Muscle layer of duodenum (tissue), 2 donors: ENCODE data around the gene HDAC4.

ENCODE experiments used
- H3K27ac ChIP-seq: one replicate; pipeline ENCODE4 v1.7.0; 2013; ENCODE audit warnings: mild to moderate bottlenecking, low read length
- H3K27me3 ChIP-seq: one replicate; pipeline ENCODE4 v1.7.0; 2013; ENCODE audit warnings: low read depth, mild to moderate bottlenecking, control low read depth, low read length
- H3K36me3 ChIP-seq, 2 donors: one replicate each; pipeline ENCODE4 v1.7.0; 2013; ENCODE audit warnings: low read length in 2 of 2, control low read depth in 1 of 2, mild to moderate bottlenecking in 1 of 2; ENCODE audit not compliant: insufficient read depth in 2 of 2, control insufficient read depth in 1 of 2
- H3K4me1 ChIP-seq, 2 donors: one replicate each; pipeline ENCODE4 v1.7.0; 2013; ENCODE audit warnings: low read length in 2 of 2, mild to moderate bottlenecking in 2 of 2, control low read depth in 1 of 2, moderate library complexity in 1 of 2; ENCODE audit not compliant: insufficient read depth in 2 of 2, control insufficient read depth in 1 of 2
- H3K4me3 ChIP-seq, 2 donors: one replicate each; pipeline ENCODE4 v1.7.0; 2013; ENCODE audit warnings: low read length in 2 of 2, low read depth in 1 of 2, mild to moderate bottlenecking in 1 of 2
- H3K9me3 ChIP-seq, 2 donors: one replicate each; pipeline ENCODE4 v1.7.0; 2013; ENCODE audit warnings: low read length in 2 of 2, control low read depth in 1 of 2, mild to moderate bottlenecking in 1 of 2; ENCODE audit not compliant: control insufficient read depth in 1 of 2
- donor health status: healthy.

HDAC4 gene

DNA sequence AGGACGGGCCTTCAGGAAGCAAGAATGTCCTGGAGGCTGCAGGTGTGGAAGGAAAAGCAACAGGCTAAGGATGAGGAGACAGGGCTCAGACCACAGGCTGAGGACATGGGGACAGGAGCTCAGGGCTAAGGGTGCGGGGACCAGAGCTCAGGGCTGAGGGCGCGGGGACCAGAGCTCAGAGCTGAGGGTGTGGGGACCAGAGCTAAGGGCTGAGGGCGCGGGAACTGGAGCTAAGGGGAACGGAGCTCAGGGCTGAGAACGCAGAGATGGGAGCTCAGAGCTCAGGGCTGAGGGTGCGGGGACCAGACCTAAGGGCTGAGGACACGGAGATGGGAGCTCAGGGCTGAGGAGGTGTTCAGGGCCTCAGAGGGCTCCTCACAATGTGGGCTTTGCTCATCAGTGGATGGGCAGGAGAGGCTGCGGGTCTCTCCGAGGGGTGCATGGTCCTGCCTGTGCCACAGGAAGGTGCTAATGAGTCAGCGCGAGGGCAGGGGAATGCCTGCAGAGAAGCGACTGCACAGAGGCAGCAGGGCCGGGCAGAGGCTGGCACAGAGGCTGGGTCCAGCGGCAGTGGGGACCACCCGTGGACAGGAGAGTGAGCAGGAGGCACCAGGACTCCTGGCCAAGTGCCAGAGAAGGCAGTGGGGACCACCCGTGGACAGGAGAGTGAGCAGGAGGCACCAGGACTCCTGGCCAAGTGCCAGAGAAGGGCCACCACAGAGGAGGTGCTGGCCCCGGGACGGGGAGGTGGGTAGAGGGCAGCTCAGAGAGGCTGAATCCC lies 281.3 kb downstream of the HDAC4 start:
- Histone ChIP-seq H3K36me3 (peaks cover 0 to 11% of the 10 kb centered on the region in 2 donors), H3K9me3 (no peaks in the 10 kb centered on the region), H3K4me1 (peaks cover 0 to 24% of the 10 kb centered on the region in 2 donors), H3K27me3 (no peaks in the 10 kb centered on the region), H3K4me3 (no peak overlapping the region), H3K27ac (no peak overlapping the region)

DNA sequence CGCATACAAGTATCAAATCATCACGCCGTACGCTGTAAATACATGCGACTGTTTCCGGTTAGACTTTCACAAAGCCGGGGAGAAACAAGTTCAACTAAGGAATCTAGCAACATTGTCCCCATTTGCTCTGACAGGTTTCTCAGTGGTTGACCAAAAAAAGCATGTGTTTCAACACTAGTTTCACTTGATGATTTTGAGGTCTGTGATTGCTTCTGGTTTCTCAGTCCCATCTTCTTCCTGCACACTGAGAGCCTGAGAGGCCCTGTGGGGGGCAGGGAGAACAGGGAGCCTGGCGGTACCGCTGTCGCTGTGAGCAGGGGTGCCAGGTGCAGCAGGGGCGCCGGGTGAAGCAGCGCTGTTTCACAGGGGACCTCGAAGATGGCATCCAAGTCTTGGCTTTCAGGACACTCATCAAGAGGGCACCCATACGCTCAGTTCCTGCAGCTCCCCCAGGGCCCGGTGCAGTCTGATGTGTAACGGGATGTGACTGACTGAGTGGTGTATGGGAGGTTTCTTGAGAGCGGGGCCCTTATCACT lies 282.1 kb downstream of the HDAC4 start:
- Histone ChIP-seq H3K36me3 (peaks cover 0 to 6% of the 10 kb centered on the region in 2 donors), H3K4me3 (no peak overlapping the region), H3K27ac (no peak overlapping the region), H3K4me1 (peaks cover 0 to 32% of the 10 kb centered on the region in 2 donors), H3K9me3 (no peaks in the 10 kb centered on the region), H3K27me3 (no peaks in the 10 kb centered on the region)

DNA sequence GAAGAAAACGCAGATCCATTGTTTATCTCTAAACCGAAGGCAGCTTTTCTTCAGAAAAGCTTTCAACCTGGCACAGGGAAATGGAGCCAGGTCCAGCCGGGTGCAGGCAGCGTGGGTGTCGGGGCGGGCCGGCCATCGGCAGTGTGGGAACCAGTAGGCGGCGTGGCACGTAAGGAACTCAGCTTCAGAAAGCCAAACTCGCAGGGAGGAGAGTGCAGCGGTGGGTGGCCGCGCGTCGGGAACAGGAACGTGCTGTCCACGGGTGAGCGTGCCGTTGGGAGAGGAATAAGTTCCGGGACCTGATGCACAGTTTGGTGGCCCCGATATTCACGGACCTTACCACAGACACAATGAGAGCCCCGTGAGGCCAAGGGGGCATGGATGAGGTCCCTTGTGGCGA lies 282.6 kb downstream of the HDAC4 start:
- Histone ChIP-seq H3K4me1 (peaks cover 0 to 37% of the 10 kb centered on the region in 2 donors), H3K27ac (no peak overlapping the region), H3K36me3 (peaks cover 0 to 6% of the 10 kb centered on the region in 2 donors), H3K27me3 (no peaks in the 10 kb centered on the region), H3K9me3 (no peaks in the 10 kb centered on the region), H3K4me3 (no peak overlapping the region)

DNA sequence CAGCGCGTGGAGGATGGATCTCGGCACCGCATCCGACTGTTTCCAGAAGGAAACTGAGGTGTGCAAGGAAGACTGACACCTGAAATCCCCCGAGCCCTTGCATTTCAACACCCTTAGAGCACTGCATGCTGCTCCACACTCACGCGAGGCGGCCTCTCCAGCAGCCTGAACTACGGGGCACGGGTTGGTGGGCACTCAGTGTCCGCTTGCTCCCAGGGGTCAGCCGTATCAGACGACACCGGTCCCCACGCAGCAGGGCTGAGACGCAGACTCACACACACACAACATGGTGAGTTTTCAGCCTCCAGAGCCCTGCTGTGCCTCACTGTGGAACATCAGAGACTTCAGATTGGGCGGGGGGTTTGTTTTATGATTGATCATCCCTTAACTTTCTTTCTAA lies 283.0 kb downstream of the HDAC4 start:
- no peaks in the 10 kb centered on the region for H3K27me3 ChIP-seq
- no peaks in the 10 kb centered on the region for H3K9me3 ChIP-seq
- no peak overlapping the region for H3K27ac ChIP-seq
- no peak overlapping the region for H3K4me3 ChIP-seq
- peaks cover 0 to 6% of the 10 kb centered on the region in 2 donors for H3K36me3 ChIP-seq
- peaks cover 0 to 40% of the 10 kb centered on the region in 2 donors for H3K4me1 ChIP-seq

DNA sequence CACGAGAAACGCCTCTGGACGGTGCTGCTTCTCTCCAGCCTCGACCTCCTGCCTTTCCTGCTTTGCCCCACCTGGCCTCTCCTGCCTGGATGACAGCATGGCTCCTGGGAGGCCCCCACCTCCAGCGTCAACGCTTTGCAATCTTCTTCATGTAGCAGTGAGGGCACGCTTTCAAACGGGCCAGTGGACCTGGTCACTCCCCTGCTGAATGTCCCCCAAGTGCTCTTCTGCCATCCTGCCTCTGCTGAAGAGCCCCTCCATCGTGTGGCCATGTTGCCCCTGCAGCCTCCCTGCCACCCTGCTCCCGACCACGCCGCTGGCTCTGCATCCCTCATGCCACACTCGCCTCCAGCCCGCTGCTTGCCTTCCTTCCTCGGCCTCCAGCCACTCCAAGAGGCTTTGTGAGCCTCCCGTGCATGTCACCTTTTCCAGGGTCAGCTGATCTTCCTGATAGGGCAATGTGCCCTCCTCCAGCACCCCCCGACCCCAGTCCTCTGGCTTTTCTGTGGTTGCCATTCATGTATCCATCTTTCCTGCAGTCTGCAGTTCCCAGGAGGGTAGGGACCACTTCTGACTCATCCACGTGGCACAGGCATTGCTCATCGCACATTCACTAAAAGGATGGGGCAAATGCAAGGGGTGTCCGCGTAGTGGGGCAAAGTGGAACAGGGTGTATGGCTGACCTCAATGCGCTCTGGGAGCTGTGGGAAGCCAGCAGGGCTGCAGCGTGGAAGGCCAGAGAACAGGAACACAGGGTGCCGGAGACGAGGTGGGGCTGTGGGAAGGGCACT lies 284.2 kb downstream of the HDAC4 start:
- Histone ChIP-seq H3K36me3 (peaks cover 4 to 8% of the 10 kb centered on the region in 2 donors), H3K27ac (no peak overlapping the region), H3K27me3 (no peaks in the 10 kb centered on the region), H3K9me3 (no peaks in the 10 kb centered on the region), H3K4me1 (peaks cover 0 to 40% of the 10 kb centered on the region in 2 donors), H3K4me3 (no peak overlapping the region)

DNA sequence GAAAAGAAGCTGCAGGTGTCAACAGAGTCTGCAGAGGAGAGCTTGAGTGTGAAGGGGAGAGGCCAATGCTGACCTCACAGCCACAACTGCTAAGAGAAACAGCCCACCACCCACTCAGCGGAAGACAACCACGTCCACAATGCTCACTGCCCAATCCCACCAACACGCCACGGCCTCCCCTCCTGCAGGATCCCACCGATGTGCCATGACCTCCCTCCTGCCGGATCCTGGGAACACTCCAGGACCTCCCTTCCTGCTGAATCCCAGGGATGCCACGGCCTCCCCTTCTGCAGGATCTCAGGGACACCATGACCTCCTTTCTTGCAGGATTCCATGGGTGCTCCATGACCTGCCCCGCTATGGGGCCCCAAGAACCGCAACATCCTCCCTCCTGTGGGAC lies 285.2 kb downstream of the HDAC4 start:
- Histone ChIP-seq H3K27me3 (no peaks in the 10 kb centered on the region), H3K9me3 (no peaks in the 10 kb centered on the region), H3K4me1 (peaks cover 2 to 43% of the 10 kb centered on the region in 2 donors), H3K27ac (no peak overlapping the region), H3K36me3 (peaks cover 4 to 19% of the 10 kb centered on the region in 2 donors), H3K4me3 (no peak overlapping the region)

DNA sequence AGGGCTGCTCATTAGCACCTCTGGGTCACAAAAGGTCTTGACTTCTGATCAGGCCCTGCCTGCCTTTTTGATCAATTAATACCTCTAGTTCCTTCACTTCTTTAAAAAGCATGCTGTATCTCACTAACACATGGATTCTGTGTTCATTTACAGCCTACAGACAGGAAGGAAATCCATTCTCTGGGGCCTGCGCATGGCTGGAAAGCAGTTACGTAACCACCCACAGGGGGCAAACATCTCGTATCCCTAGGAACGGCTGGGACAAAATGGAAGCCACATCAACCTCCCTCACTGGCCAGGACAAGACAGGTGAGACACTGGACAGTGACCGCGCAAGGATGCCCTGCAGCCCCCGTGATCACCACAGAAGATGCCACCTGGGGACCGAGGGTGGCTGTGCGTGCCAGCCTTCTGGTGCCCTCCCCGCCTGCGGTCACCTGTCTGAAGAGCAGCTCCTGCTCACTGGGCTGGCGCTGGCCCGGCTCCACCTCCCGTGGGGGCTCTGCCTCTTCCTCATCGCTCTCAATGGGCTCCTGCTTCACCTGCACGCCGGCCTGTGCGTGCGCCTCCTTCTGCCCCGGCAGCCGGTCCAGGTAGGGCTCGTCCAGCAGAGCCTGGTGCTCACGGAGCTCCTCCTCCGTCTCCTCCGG lies 286.1 kb downstream of the HDAC4 start:
- H3K4me1 ChIP-seq, result peaks cover 2 to 43% of the 10 kb centered on the region in 2 donors
- peaks cover 4 to 27% of the 10 kb centered on the region in 2 donors for H3K36me3 ChIP-seq

DNA sequence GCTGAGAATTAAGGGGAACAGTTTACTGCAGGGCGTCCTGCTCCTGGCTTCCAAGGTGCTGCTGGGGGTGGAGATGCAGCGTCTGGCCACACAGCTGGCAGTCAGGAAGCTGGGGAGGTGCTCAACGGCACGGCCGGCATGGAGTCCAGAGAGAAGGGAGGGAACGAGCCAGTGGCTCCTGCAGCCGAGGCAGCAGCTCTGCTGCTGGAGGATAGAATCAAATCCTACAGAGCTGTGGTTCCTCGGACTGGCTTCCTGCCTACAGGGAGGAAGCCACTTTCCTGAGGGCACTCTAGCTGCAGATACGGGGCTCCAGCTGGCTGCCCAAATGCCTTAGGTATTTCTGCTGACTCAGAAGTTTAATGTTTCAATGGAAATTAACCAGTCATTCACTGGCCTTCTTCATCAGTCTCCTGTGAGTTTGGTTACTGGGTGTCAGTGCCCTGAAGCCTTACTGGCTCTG lies 286.7 kb downstream of the HDAC4 start:
- peak overlapping the region; percentile 31 for H3K27ac ChIP-seq

More for the DNA sequence above, 286.1 kb downstream of the HDAC4 start:
- Histone ChIP-seq H3K9me3 (no peaks in the 10 kb centered on the region), H3K27ac (no peak overlapping the region), H3K27me3 (no peaks in the 10 kb centered on the region), H3K4me3 (no peak overlapping the region)

DNA sequence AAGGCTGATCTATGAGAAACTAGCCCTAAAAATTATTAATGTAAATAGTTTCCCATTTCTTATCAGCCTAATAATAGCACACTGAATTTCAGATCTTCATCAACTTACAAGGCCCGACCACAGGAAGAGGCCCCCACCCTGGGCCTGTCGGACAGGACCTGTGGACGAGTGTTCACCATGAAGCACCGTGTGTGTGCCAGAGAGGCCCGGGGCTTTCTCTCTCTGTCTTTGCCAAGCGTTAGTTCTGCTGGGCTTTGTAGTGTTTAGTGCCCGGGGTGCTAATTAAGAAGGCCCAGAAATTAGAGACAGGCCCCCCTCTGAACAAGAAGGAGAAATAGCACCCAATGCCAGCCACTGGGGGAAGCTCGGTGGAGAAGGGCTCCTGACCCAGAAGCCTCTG lies 287.2 kb downstream of the HDAC4 start:
- no peak overlapping the region for H3K4me3 ChIP-seq
- H3K27ac ChIP-seq, result peak overlapping the region; percentile 31
- peaks cover 2 to 43% of the 10 kb centered on the region in 2 donors for H3K4me1 ChIP-seq
- no peaks in the 10 kb centered on the region for H3K27me3 ChIP-seq
- H3K9me3 ChIP-seq, result no peaks in the 10 kb centered on the region
- H3K36me3 ChIP-seq, result peaks cover 4 to 39% of the 10 kb centered on the region in 2 donors

More for the DNA sequence above, 286.7 kb downstream of the HDAC4 start:
- Histone ChIP-seq H3K4me1 (peaks cover 2 to 43% of the 10 kb centered on the region in 2 donors), H3K9me3 (no peaks in the 10 kb centered on the region), H3K27me3 (no peaks in the 10 kb centered on the region), H3K36me3 (peaks cover 4 to 33% of the 10 kb centered on the region in 2 donors), H3K4me3 (no peak overlapping the region)

DNA sequence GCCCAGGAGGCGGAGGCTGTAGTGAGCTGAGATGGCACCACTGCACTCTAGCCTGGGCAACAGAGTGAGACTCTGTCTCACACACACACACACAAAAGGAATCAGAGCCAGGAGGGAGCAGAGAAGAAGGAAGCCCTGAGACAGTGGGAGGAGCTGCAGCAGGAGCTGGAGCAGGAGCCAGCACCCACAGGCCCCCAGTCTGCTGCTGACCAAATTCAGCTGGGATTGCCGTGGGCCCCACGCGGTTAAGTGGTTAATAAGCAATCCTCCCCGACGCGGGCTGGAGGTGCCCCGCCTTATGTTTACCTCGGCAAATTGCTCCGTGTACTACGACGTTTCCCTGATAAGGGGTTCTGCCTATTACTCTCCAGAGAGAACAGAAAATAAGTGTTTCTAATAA lies 287.6 kb downstream of the HDAC4 start:
- Histone ChIP-seq H3K27ac (peak overlapping the region; percentile 8), H3K9me3 (no peaks in the 10 kb centered on the region), H3K27me3 (no peaks in the 10 kb centered on the region), H3K4me3 (no peak overlapping the region), H3K4me1 (peaks cover 2 to 43% of the 10 kb centered on the region in 2 donors), H3K36me3 (peaks cover 7 to 43% of the 10 kb centered on the region in 2 donors)
